ENCODE data around the gene NUP107. TPM values are rescaled to one million over a fixed set of nuclear protein-coding genes. Genes with fewer than 3 reads are reported as not detected.

Gene NUP107
- total and polyA plus RNA-seq, 12 donors: 9.9 to 25.7 (median 21.8) TPM

DNA sequence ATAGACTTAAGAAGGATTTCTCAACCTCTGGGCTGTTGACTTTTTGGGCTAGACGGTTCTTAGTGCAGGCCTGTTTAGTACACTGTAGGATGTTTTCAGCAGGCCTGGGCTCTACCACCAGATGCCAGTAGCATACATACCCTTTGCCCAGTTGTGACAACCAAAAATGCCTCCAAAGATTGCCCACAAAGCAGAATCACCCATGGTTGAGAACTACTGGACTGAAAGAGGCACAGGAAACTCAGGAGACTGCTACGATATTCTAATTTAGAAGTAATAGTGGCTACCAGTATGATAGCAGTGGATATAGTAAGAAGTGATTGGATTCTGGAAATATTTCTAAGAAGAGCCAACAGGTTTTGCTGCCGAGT lies 74.6 kb downstream of the NUP107 start:
- no peaks in the 10 kb centered on the region for H3K4me1 ChIP-seq

DNA sequence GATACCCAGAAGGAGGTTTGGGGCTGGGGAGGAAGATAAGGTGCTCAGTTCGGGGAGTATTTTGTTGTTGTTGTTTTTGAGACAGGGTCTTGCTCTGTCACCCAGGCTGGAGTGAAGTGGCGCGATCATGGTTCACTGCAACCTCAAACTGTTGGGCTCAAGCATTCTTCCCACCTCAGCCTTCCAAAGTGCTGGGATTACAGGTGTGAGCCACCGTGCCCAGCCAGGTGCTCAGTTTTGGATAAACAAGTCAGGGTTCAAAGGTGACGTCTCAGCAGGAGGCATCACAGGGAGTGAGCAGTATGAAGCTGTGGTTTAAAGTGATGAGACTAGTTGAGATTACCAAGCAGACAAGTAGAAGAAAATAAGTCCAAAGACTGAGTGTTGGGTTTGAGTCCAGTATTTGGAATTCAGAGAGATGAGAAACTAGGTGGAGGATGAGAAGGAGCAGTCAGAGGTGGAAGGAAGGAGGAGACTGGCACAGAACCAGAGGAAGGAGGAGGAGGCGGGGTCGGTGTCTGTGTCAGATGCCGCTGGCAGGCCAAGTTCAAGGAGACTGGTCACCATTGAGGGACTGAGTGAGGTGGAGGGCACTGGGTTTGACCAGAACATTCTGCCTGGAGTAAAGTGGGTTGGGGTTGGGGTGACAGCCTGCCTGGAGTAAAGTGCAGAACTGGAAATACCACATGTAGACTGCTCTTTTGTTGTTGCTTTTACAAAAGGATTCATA lies 75.3 kb downstream of the NUP107 start:
- Histone ChIP-seq H3K36me3 (peaks cover 0 to 92% (median 11%) of the 10 kb centered on the region in 9 donors), H3K4me3 (no peak overlapping the region), H3K4me1 (no peaks in the 10 kb centered on the region), H3K27ac (no peak overlapping the region), H3K27me3 (no peaks in the 10 kb centered on the region), H3K9me3 (no peaks in the 10 kb centered on the region)
- TF ChIP-seq, protein P1, sequence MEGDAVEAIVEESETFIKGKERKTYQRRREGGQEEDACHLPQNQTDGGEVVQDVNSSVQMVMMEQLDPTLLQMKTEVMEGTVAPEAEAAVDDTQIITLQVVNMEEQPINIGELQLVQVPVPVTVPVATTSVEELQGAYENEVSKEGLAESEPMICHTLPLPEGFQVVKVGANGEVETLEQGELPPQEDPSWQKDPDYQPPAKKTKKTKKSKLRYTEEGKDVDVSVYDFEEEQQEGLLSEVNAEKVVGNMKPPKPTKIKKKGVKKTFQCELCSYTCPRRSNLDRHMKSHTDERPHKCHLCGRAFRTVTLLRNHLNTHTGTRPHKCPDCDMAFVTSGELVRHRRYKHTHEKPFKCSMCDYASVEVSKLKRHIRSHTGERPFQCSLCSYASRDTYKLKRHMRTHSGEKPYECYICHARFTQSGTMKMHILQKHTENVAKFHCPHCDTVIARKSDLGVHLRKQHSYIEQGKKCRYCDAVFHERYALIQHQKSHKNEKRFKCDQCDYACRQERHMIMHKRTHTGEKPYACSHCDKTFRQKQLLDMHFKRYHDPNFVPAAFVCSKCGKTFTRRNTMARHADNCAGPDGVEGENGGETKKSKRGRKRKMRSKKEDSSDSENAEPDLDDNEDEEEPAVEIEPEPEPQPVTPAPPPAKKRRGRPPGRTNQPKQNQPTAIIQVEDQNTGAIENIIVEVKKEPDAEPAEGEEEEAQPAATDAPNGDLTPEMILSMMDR (IDR thresholded peaks at IDR 0.05): no peak
- ATAC-seq: no peak
- DNase-seq: no peak
- intact Hi-C loops (cut with DNase I): no loop called here
- WGBS, 2 donors: 84 to 89% methylated on average over 8 of the region's 8 CpGs

More for the DNA sequence above, 74.6 kb downstream of the NUP107 start:
- Histone ChIP-seq H3K27ac (no peak overlapping the region), H3K9me3 (no peaks in the 10 kb centered on the region), H3K36me3 (peaks cover 0 to 92% (median 9%) of the 10 kb centered on the region in 9 donors), H3K27me3 (no peaks in the 10 kb centered on the region), H3K4me3 (no peak overlapping the region)
- ATAC-seq: no peak
- intact Hi-C loops (cut with DNase I): no loop called here
- DNase-seq: no peak
- TF ChIP-seq, protein P1 (IDR thresholded peaks at IDR 0.05): no peak
- WGBS, 2 donors: 96 to 98% methylated on average over 3 of the region's 3 CpGs

DNA sequence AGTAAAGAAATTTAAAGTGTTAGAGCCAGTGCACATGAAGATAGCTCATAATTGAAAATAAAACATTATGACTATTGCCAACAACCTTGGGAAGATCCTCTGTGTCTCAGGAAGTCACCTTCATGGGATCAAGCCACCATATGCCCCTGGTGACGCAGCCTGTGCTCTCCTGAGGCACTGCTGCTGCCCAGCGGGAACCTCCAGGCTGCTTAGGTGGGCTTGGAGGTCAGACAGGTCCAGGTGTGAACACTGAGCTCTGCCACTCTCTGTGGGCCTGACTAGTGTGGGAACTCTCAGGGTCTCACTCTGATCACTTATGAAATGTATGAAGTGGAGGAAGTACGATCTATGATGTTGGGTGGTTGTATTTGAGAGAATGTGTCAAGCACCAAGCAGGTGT lies 75.9 kb downstream of the NUP107 start:
- WGBS, 2 donors: 96% methylated on average over 3 of the region's 3 CpGs
- no peak for DNase-seq
- no peak for ATAC-seq
- TF ChIP-seq, protein P1 (IDR thresholded peaks at IDR 0.05): no peak
- Histone ChIP-seq H3K4me3 (no peak overlapping the region), H3K4me1 (no peaks in the 10 kb centered on the region), H3K27me3 (no peaks in the 10 kb centered on the region), H3K9me3 (no peaks in the 10 kb centered on the region), H3K36me3 (peaks cover 0 to 91% (median 11%) of the 10 kb centered on the region in 9 donors), H3K27ac (no peak overlapping the region)
- intact Hi-C loops (cut with DNase I): no loop called here

DNA sequence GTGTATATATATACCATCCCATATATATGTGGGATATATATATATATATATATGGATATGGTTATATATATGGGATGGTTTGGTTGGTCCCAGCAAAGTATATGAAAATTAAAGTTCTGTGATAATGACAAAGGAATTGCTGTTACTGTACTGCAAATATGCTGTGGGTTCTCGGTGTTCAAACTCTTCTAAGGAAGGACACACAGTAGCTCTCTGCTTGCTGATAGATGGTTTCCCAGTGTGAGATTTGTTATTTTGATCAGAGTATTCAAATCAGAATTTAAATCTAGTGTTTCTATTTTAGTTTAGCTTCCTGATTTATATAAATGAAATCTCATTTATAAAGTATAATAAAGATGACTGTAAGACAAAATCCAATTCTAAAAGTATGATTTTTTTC lies 78.9 kb downstream of the NUP107 start:
- TF ChIP-seq, protein P1 (IDR thresholded peaks at IDR 0.05): no peak
- Histone ChIP-seq H3K4me3 (no peak overlapping the region), H3K4me1 (no peaks in the 10 kb centered on the region), H3K27me3 (no peaks in the 10 kb centered on the region), H3K27ac (no peak overlapping the region), H3K36me3 (peaks cover 0 to 70% (median 8%) of the 10 kb centered on the region in 9 donors), H3K9me3 (no peaks in the 10 kb centered on the region)
- WGBS, 2 donors: 97 to 100% methylated on average over 1 of the region's 1 CpG
- intact Hi-C loops (cut with DNase I): no loop called here
- ATAC-seq: no peak
- DNase-seq: no peak
